DND-41 (cell line): ENCODE measurements around the gene EMX2.

ENCODE experiments used
- ATAC-seq: fragments of 200-7000 bp; cut with Tn5 transposase; 3 replicates; pipeline ENCODE4 v1.9.1; 2021; ENCODE audit warnings: low read depth; ENCODE audit not compliant: insufficient read depth
- DNase-seq: peaks from one replicate; pipeline ENCODE4 v3.0.0-alpha.2; 2020
- H2AFZ ChIP-seq: 2 replicates; pipeline ENCODE4 v1.6.0; 2012; ENCODE audit warnings: low read depth, low read length
- H3K27ac ChIP-seq: 2 replicates; pipeline ENCODE4 v1.5.1; 2012; ENCODE audit warnings: low read length, inconsistent platforms
- H3K27me3 ChIP-seq: fragments of 200-600 bp; sonication (generic); 2 replicates; pipeline ENCODE4 v1.6.0; 2012; ENCODE audit warnings: low read length, mild to moderate bottlenecking, inconsistent platforms; ENCODE audit not compliant: insufficient read depth, poor library complexity
- H3K36me3 ChIP-seq: 2 replicates; pipeline ENCODE4 v1.5.1; 2012; ENCODE audit warnings: low read length, inconsistent platforms; ENCODE audit not compliant: insufficient read depth
- H3K4me1 ChIP-seq: 2 replicates; pipeline ENCODE4 v1.5.1; 2012; ENCODE audit warnings: mild to moderate bottlenecking, low read length; ENCODE audit not compliant: insufficient read depth
- H3K4me2 ChIP-seq: 2 replicates; pipeline ENCODE4 v1.6.0; 2012; ENCODE audit warnings: mild to moderate bottlenecking, moderate library complexity, low read length, inconsistent platforms; ENCODE audit not compliant: insufficient read depth
- H3K4me3 ChIP-seq, 2 experiments: fragments of 200-600 bp in 1 of 2; shearing (Covaris generic) in 1 of 2; 2 replicates each; pipeline ENCODE4 v1.5.1; 2012 to 2016; ENCODE audit warnings: inconsistent platforms in 2 of 2, low read length in 2 of 2, mild to moderate bottlenecking in 2 of 2, low read depth in 1 of 2, moderate library complexity in 1 of 2
- H3K79me2 ChIP-seq: 2 replicates; pipeline ENCODE4 v1.6.0; 2012; ENCODE audit warnings: low read length, inconsistent platforms; ENCODE audit not compliant: insufficient read depth
- H3K9ac ChIP-seq: 2 replicates; pipeline ENCODE4 v1.6.0; 2012; ENCODE audit warnings: low read depth, mild to moderate bottlenecking, inconsistent platforms, low read length, moderate library complexity
- H3K9me3 ChIP-seq: 2 replicates; pipeline ENCODE4 v1.5.1; 2012; ENCODE audit warnings: low read length, moderate library complexity, mild to moderate bottlenecking, inconsistent platforms; ENCODE audit not compliant: insufficient read depth, severe bottlenecking
- H4K20me1 ChIP-seq: 2 replicates; pipeline ENCODE4 v1.6.0; 2012; ENCODE audit warnings: low read length; ENCODE audit not compliant: insufficient read depth
- CTCF ChIP-seq: IDR thresholded peaks from 2 replicates; pipeline ENCODE4 v1.5.1; 2012; ENCODE audit warnings: borderline replicate concordance, low read length, moderate library complexity, mild to moderate bottlenecking; ENCODE audit not compliant: poor library complexity, severe bottlenecking; ENCODE audit errors: extremely low read depth
- EZH2 ChIP-seq: IDR thresholded peaks from 3 replicates; pipeline ENCODE4 v1.6.1; 2012; ENCODE audit warnings: borderline replicate concordance, low read depth, mild to moderate bottlenecking, moderate library complexity, low read length, inconsistent platforms; ENCODE audit not compliant: severe bottlenecking

Gene EMX2

DNA sequence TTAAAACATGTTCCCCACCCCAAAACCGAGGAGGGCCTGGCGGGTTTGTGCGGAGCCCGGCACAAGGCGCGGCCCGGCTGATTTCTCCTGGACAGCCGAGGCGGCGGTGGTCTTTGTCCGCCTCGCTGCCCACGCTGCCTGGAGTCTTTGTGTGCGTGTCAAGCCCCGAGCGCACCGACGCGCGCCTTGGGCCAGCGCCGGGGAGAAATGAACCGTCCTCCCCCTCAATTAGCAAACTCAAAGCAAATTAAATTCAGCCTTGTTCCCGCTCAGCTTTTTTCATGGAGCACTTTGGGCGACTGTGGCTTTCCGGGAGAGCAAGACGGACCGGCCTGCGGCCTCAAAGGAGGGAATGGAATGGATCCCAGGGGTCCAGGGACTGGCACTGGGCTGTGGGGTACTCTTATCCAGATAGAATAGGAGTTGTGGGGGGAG, 4.1 kb downstream of the EMX2 start:
- H3K27me3 ChIP-seq = no peaks in the 10 kb centered on the region

DNA sequence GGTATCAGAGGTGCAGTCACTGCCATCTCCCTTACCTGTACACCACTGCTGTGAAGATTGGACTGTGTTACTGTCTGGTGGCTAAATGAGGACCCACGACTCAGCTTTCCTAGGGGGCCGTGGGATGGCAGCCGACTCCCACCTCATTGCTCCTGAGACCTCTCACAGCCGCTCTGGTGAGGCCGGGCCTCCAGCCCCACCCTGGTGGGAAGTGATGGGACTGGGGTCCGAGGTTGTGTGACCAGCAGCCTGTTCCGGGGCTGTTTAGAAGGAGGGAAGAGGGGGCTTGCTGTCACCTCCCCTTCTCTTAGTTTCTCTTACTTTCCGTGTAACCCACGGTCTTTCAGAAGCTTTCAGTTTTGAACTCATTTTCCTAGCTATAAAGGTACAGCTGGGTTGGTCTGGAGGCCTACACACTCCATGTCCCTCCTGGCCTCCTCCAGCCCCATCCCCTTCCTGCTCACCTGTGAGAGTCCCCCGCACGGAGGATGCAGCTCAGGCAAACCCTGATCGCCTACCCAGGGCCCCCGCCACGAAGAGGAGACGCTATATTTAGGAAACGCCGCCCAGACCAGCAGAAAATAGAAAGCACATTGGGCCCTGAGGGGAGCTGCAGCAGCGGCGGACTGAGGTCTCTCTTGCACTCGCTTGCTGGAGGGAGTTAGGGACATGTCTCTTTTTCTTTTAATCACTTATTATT, 4.6 kb downstream of the EMX2 start:
- Histone ChIP-seq H3K9ac (no peak overlapping the region), H4K20me1 (no peaks in the 10 kb centered on the region), H3K4me1 (no peaks in the 10 kb centered on the region), H3K36me3 (no peaks in the 10 kb centered on the region), H3K9me3 (no peaks in the 10 kb centered on the region), H3K4me2 (no peak overlapping the region), H3K27ac (no peak overlapping the region), H3K27me3 (no peaks in the 10 kb centered on the region), H2AFZ (no peak overlapping the region), H3K79me2 (no peaks in the 10 kb centered on the region), H3K4me3 (no peak overlapping the region)
- TF ChIP-seq CTCF (no peak), EZH2 (no peak)
- DNase-seq (no peak), ATAC-seq (no peak)

More for the DNA sequence above, 4.1 kb downstream of the EMX2 start:
- H3K27ac ChIP-seq = no peak overlapping the region
- no peaks in the 10 kb centered on the region for H3K79me2 ChIP-seq
- no peak overlapping the region for H3K4me3 ChIP-seq
- H2AFZ ChIP-seq = no peak overlapping the region
- TF ChIP-seq EZH2 (no peak), CTCF (no peak)
- no peak overlapping the region for H3K4me2 ChIP-seq
- no peaks in the 10 kb centered on the region for H3K9me3 ChIP-seq
- no peak overlapping the region for H3K9ac ChIP-seq
- no peaks in the 10 kb centered on the region for H3K4me1 ChIP-seq
- no peak for DNase-seq
- no peaks in the 10 kb centered on the region for H4K20me1 ChIP-seq
- no peaks in the 10 kb centered on the region for H3K36me3 ChIP-seq
- no peak for ATAC-seq

GRCh38 chr10:117547716-117548668, 5.4 kb downstream of the EMX2 start:
- H3K4me1 ChIP-seq = no peaks in the 10 kb centered on the region
- H3K79me2 ChIP-seq = no peaks in the 10 kb centered on the region
- DNase-seq (no peak), ATAC-seq (no peak)
- H4K20me1 ChIP-seq = no peaks in the 10 kb centered on the region
- no peak overlapping the region for H3K9ac ChIP-seq
- H3K4me2 ChIP-seq = no peak overlapping the region
- H2AFZ ChIP-seq = no peak overlapping the region
- H3K9me3 ChIP-seq = no peaks in the 10 kb centered on the region
- H3K27me3 ChIP-seq = no peaks in the 10 kb centered on the region
- no peak overlapping the region for H3K27ac ChIP-seq
- TF ChIP-seq EZH2 (no peak), CTCF (no peak)
- no peaks in the 10 kb centered on the region for H3K36me3 ChIP-seq
- H3K4me3 ChIP-seq = no peak overlapping the region
